Measurements from ENCODE around the gene CAND2. TPM values are rescaled to one million over a fixed set of nuclear protein-coding genes. Genes with fewer than 3 reads are reported as not detected.
A peak's percentile ranks its signal among the peaks of the same experiment; 100 is the strongest.

Gene CAND2
- total and polyA plus RNA-seq, 2 experiments from 2014 or later, result 4.3 to 5.0 TPM

- H3K4me2 ChIP-seq, result peak overlapping the region; percentile 79
- no peak for DNase-seq (ENCODE audit: low spot score)
- no peaks in the 10 kb centered on the region for H3K9me3 ChIP-seq (ENCODE audit: low read depth)
- no peak for TF ChIP-seq EZH2phosphoT487 (IDR thresholded peaks at IDR 0.05; ENCODE audit: low read depth, severe bottlenecking, unreplicated experiment)
- H3K27me3 ChIP-seq, result no peaks in the 10 kb centered on the region
- no peaks in the 10 kb centered on the region for H4K20me1 ChIP-seq (ENCODE audit: insufficient read depth, poor library complexity, severe bottlenecking)
- peak overlapping the region; percentile 46 for H2AFZ ChIP-seq
- H3K27ac ChIP-seq, result peak overlapping the region; percentile 33
- H3K79me2 ChIP-seq, result no peaks in the 10 kb centered on the region
- no peak overlapping the region for H3K4me3 ChIP-seq
- H3K36me3 ChIP-seq (replicated peaks; ENCODE audit: insufficient read depth, low read depth), result no peaks in the 10 kb centered on the region
- H3K9me2 ChIP-seq (replicated peaks; ENCODE audit: insufficient read depth), result no peaks in the 10 kb centered on the region
- WGBS (ENCODE audit: low lambda C conversion rate, missing lambda C conversion rate), result 94% methylated on average over 5 of the region's 5 CpGs
- H3K4me1 ChIP-seq (ENCODE audit: insufficient read depth), result peaks cover 4% of the 10 kb centered on the region
These were observed 13.0 kb downstream of the CAND2 start for GRCh38 chr3:12809435-12809834.

GRCh38 chr3:12810013-12810780 is 13.7 kb downstream of the CAND2 start:
- Histone ChIP-seq H3K4me3 (peak overlapping the region; percentile 31), H2AFZ (peak overlapping the region; percentile 46), H3K9me3 (ENCODE audit: low read depth) (no peaks in the 10 kb centered on the region), H3K4me1 (ENCODE audit: insufficient read depth) (peaks cover 4% of the 10 kb centered on the region), H3K27me3 (no peaks in the 10 kb centered on the region), H3K9me2 (replicated peaks; ENCODE audit: insufficient read depth) (no peaks in the 10 kb centered on the region), H4K20me1 (ENCODE audit: insufficient read depth, poor library complexity, severe bottlenecking) (no peaks in the 10 kb centered on the region), H3K27ac (peak overlapping the region; percentile 33), H3K79me2 (no peaks in the 10 kb centered on the region), H3K36me3 (replicated peaks; ENCODE audit: insufficient read depth, low read depth) (no peaks in the 10 kb centered on the region), H3K4me2 (peak overlapping the region; percentile 79)
- WGBS (ENCODE audit: low lambda C conversion rate, missing lambda C conversion rate), result 1% methylated on average over 35 of the region's 50 CpGs
- TF ChIP-seq, protein P1, sequence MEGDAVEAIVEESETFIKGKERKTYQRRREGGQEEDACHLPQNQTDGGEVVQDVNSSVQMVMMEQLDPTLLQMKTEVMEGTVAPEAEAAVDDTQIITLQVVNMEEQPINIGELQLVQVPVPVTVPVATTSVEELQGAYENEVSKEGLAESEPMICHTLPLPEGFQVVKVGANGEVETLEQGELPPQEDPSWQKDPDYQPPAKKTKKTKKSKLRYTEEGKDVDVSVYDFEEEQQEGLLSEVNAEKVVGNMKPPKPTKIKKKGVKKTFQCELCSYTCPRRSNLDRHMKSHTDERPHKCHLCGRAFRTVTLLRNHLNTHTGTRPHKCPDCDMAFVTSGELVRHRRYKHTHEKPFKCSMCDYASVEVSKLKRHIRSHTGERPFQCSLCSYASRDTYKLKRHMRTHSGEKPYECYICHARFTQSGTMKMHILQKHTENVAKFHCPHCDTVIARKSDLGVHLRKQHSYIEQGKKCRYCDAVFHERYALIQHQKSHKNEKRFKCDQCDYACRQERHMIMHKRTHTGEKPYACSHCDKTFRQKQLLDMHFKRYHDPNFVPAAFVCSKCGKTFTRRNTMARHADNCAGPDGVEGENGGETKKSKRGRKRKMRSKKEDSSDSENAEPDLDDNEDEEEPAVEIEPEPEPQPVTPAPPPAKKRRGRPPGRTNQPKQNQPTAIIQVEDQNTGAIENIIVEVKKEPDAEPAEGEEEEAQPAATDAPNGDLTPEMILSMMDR (IDR thresholded peaks at IDR 0.05; ENCODE audit: poor library complexity), result peak; percentile 99
- no peak for TF ChIP-seq EZH2 (IDR thresholded peaks at IDR 0.05; ENCODE audit: borderline replicate concordance)
- no peak for TF ChIP-seq EZH2phosphoT487 (IDR thresholded peaks at IDR 0.05; ENCODE audit: low read depth, severe bottlenecking, unreplicated experiment)
- DNase-seq (ENCODE audit: low spot score), result peak; percentile 98

DNA sequence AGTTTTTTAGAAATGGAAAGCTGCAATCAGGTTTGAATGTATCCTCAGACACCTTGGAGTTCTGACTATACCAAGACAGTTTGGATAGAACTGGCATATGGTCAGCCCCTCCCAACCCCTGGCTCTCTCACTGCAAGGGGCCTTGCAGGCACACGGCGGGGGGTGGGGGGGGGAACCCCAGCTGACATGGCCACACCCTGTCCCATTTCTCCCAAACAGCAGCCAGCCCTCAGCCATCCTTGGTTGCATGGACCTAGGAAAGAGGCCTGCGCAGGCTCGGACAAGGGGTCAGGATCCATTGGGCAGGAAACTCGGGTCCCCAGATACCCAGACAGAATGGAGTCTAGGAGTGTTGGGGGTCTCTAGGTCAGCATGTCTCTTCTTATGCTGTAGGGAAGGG is 14.5 kb downstream of the CAND2 start:
- H3K27ac ChIP-seq, result peak overlapping the region; percentile 21
- H3K27me3 ChIP-seq, result no peaks in the 10 kb centered on the region
- H3K4me3 ChIP-seq, result no peak overlapping the region
- H3K4me2 ChIP-seq, result no peak overlapping the region
- no peaks in the 10 kb centered on the region for H4K20me1 ChIP-seq (ENCODE audit: insufficient read depth, poor library complexity, severe bottlenecking)
- H3K9me3 ChIP-seq (ENCODE audit: low read depth), result no peaks in the 10 kb centered on the region
- TF ChIP-seq EZH2 (IDR thresholded peaks at IDR 0.05; ENCODE audit: borderline replicate concordance) (no peak), EZH2phosphoT487 (IDR thresholded peaks at IDR 0.05; ENCODE audit: low read depth, severe bottlenecking, unreplicated experiment) (no peak)
- TF ChIP-seq, protein P1 (IDR thresholded peaks at IDR 0.05; ENCODE audit: poor library complexity), result no peak
- DNase-seq (ENCODE audit: low spot score), result no peak
- H3K4me1 ChIP-seq (ENCODE audit: insufficient read depth), result peaks cover 4% of the 10 kb centered on the region
- H3K9me2 ChIP-seq (replicated peaks; ENCODE audit: insufficient read depth), result no peaks in the 10 kb centered on the region
- H2AFZ ChIP-seq, result peak overlapping the region; percentile 34
- no peaks in the 10 kb centered on the region for H3K36me3 ChIP-seq (replicated peaks; ENCODE audit: insufficient read depth, low read depth)
- no peaks in the 10 kb centered on the region for H3K79me2 ChIP-seq
- 80% methylated on average over 5 of the region's 5 CpGs for WGBS (ENCODE audit: low lambda C conversion rate, missing lambda C conversion rate)

GRCh38 chr3:12812812-12813211 is 16.3 kb downstream of the CAND2 start:
- H3K9me3 ChIP-seq (ENCODE audit: low read depth), result no peaks in the 10 kb centered on the region
- WGBS (ENCODE audit: low lambda C conversion rate, missing lambda C conversion rate), result 75% methylated on average over 3 of the region's 3 CpGs
- no peak for TF ChIP-seq EZH2phosphoT487 (IDR thresholded peaks at IDR 0.05; ENCODE audit: low read depth, severe bottlenecking, unreplicated experiment)

More at GRCh38 chr3:12812812-12813211, 16.3 kb downstream of the CAND2 start:
- no peak overlapping the region for H3K4me2 ChIP-seq
- peaks cover 4% of the 10 kb centered on the region for H3K4me1 ChIP-seq (ENCODE audit: insufficient read depth)
- H3K36me3 ChIP-seq (replicated peaks; ENCODE audit: insufficient read depth, low read depth), result no peaks in the 10 kb centered on the region
- H3K27ac ChIP-seq, result no peak overlapping the region
- H3K27me3 ChIP-seq, result no peaks in the 10 kb centered on the region
- H2AFZ ChIP-seq, result no peak overlapping the region
- DNase-seq (ENCODE audit: low spot score), result no peak
- H3K79me2 ChIP-seq, result no peaks in the 10 kb centered on the region
- H3K4me3 ChIP-seq, result no peak overlapping the region
- no peaks in the 10 kb centered on the region for H4K20me1 ChIP-seq (ENCODE audit: insufficient read depth, poor library complexity, severe bottlenecking)
- H3K9me2 ChIP-seq (replicated peaks; ENCODE audit: insufficient read depth), result no peaks in the 10 kb centered on the region

All from hepatocyte (in vitro differentiated cells).